HFFc6 (cell line): ENCODE data around the gene SLC25A25. TPM values are rescaled to one million over a fixed set of nuclear protein-coding genes. Genes with fewer than 3 reads are reported as not detected.

Experiments used
- DNase-seq: peaks from one replicate; pipeline ENCODE4 v3.0.0-alpha.2; 2018
- H3K27ac Mint-ChIP-seq: 2 replicates; pipeline ENCODE4 v1.8.0; 2020; ENCODE audit warnings: mild to moderate bottlenecking, mixed read lengths
- H3K27me3 Mint-ChIP-seq: 2 replicates; pipeline ENCODE4 v1.8.0; 2021; ENCODE audit warnings: mild to moderate bottlenecking, moderate library complexity, mixed read lengths; ENCODE audit not compliant: insufficient read depth
- H3K36me3 Mint-ChIP-seq: 2 replicates; pipeline ENCODE4 v1.8.0; 2021; ENCODE audit warnings: low read depth, mixed read lengths
- H3K4me1 Mint-ChIP-seq: 2 replicates; pipeline ENCODE4 v1.8.0; 2020; ENCODE audit warnings: low read depth, mixed read lengths
- H3K4me3 Mint-ChIP-seq: 2 replicates; pipeline ENCODE4 v1.8.0; 2020; ENCODE audit warnings: mild to moderate bottlenecking, moderate library complexity, mixed read lengths
- H3K9me3 Mint-ChIP-seq: 2 replicates; pipeline ENCODE4 v1.8.0; 2020; ENCODE audit warnings: mild to moderate bottlenecking, mixed read lengths
- total RNA-seq, 6 experiments: library from RNA; stranded (reverse); fragmentation: NEBNext Ultra II Directional; extraction: Animal tissue kit (Norgen Biotek cat#: 25700); gene quantifications; 2 replicates in 1 of 6; 3 replicates in 5 of 6; pipeline ENCODE4 v1.2.3, GENCODE V29; 2021
- TF ChIP-seq, protein P1 (sequence below): fragments of 200-600 bp; sonication (generic); IDR thresholded peaks from 2 replicates; pipeline ENCODE4 v1.5.0; 2021; ENCODE audit warnings: antibody characterized with exemption, mild to moderate bottlenecking

Gene SLC25A25
- total RNA-seq, 6 experiments from 2014 or later, result 16.5 to 20.7 (median 18.4) TPM

- H3K27me3 Mint-ChIP-seq, result no peaks in the 10 kb centered on the region; the same call in 1 of the 2 replicates
- H3K4me1 Mint-ChIP-seq, result peaks cover 21% of the 10 kb centered on the region
- no peaks in the 10 kb centered on the region for H3K36me3 Mint-ChIP-seq
- H3K9me3 Mint-ChIP-seq, result no peaks in the 10 kb centered on the region
- H3K4me3 Mint-ChIP-seq, result no peak overlapping the region
- no peak for DNase-seq
- no peak overlapping the region for H3K27ac Mint-ChIP-seq
- TF ChIP-seq, protein P1, sequence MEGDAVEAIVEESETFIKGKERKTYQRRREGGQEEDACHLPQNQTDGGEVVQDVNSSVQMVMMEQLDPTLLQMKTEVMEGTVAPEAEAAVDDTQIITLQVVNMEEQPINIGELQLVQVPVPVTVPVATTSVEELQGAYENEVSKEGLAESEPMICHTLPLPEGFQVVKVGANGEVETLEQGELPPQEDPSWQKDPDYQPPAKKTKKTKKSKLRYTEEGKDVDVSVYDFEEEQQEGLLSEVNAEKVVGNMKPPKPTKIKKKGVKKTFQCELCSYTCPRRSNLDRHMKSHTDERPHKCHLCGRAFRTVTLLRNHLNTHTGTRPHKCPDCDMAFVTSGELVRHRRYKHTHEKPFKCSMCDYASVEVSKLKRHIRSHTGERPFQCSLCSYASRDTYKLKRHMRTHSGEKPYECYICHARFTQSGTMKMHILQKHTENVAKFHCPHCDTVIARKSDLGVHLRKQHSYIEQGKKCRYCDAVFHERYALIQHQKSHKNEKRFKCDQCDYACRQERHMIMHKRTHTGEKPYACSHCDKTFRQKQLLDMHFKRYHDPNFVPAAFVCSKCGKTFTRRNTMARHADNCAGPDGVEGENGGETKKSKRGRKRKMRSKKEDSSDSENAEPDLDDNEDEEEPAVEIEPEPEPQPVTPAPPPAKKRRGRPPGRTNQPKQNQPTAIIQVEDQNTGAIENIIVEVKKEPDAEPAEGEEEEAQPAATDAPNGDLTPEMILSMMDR, result no peak
These were observed 54.8 kb downstream of the SLC25A25 start for GRCh38 chr9:128122809-128123175.

- H3K9me3 Mint-ChIP-seq, result no peaks in the 10 kb centered on the region
- H3K27me3 Mint-ChIP-seq, result no peaks in the 10 kb centered on the region; the same call in 1 of the 2 replicates
- H3K36me3 Mint-ChIP-seq, result no peaks in the 10 kb centered on the region
- DNase-seq, result no peak
- peaks cover 19% of the 10 kb centered on the region for H3K4me1 Mint-ChIP-seq
- TF ChIP-seq, protein P1, result no peak
- no peak overlapping the region for H3K27ac Mint-ChIP-seq
- H3K4me3 Mint-ChIP-seq, result no peak overlapping the region
These were observed 55.5 kb downstream of the SLC25A25 start for GRCh38 chr9:128123451-128124080.

- DNase-seq, result no peak
- Mint-ChIP-seq H3K9me3 (no peaks in the 10 kb centered on the region), H3K4me1 (peaks cover 26% of the 10 kb centered on the region), H3K4me3 (no peak overlapping the region), H3K27ac (no peak overlapping the region), H3K27me3 (no peaks in the 10 kb centered on the region), H3K36me3 (no peaks in the 10 kb centered on the region)
- TF ChIP-seq, protein P1, result no peak
These were observed 56.4 kb downstream of the SLC25A25 start for GRCh38 chr9:128124451-128124850.

- peak overlapping the region; percentile 88; the same call in 1 of the 2 replicates for H3K4me3 Mint-ChIP-seq
- H3K27me3 Mint-ChIP-seq, result no peaks in the 10 kb centered on the region
- H3K27ac Mint-ChIP-seq, result no peak overlapping the region
- TF ChIP-seq, protein P1, result peak; percentile 78
- no peaks in the 10 kb centered on the region for H3K9me3 Mint-ChIP-seq
- H3K36me3 Mint-ChIP-seq, result no peaks in the 10 kb centered on the region
- DNase-seq, result peak; percentile 23
- peaks cover 28% of the 10 kb centered on the region for H3K4me1 Mint-ChIP-seq
These were observed 57.0 kb downstream of the SLC25A25 start for GRCh38 chr9:128124873-128125579.

- H3K9me3 Mint-ChIP-seq, result no peaks in the 10 kb centered on the region
- no peaks in the 10 kb centered on the region for H3K36me3 Mint-ChIP-seq
- H3K4me3 Mint-ChIP-seq, result peak overlapping the region; percentile 88
- peaks cover 28% of the 10 kb centered on the region for H3K4me1 Mint-ChIP-seq
- no peak for DNase-seq
- TF ChIP-seq, protein P1, result no peak
- peak overlapping the region; percentile 33 for H3K27ac Mint-ChIP-seq
- H3K27me3 Mint-ChIP-seq, result no peaks in the 10 kb centered on the region; the same call in 1 of the 2 replicates
These were observed 57.7 kb downstream of the SLC25A25 start for GRCh38 chr9:128125580-128126354.
